Activated naive CD4-positive, alpha-beta T cell treated with anti-CD3 and anti-CD28 coated beads, Interleukin-2, amount 50 U/mL, for 16 hours (primary cell): ENCODE measurements around the gene TTLL11.
"Not testable (repeated sequence)": the region's sequence is repeated elsewhere in the genome, so short reads cannot be mapped to it uniquely, and the experiment has no call there.

Source experiments
- DNase-seq: peaks from one replicate; pipeline ENCODE4 v3.0.0-alpha.2; 2020

TTLL11 gene

GRCh38 chr9:121896545-121896943, 196.6 kb downstream of the TTLL11 start:
- no peak for DNase-seq

GRCh38 chr9:121895818-121896544, 197.1 kb downstream of the TTLL11 start:
- DNase-seq: no peak

GRCh38 chr9:121895358-121895757, 197.8 kb downstream of the TTLL11 start:
- no peak for DNase-seq

- not testable (repeated sequence) for DNase-seq
These were observed 198.7 kb downstream of the TTLL11 start for GRCh38 chr9:121894380-121894779.

- DNase-seq: no peak
These were observed 199.3 kb downstream of the TTLL11 start for GRCh38 chr9:121893786-121894185.

GRCh38 chr9:121892706-121893105, 200.4 kb downstream of the TTLL11 start:
- DNase-seq: no peak

GRCh38 chr9:121890746-121891145, 202.4 kb downstream of the TTLL11 start:
- DNase-seq: no peak

GRCh38 chr9:121889990-121890563, 203.0 kb downstream of the TTLL11 start:
- DNase-seq: no peak

- DNase-seq: no peak
These were observed 204.7 kb downstream of the TTLL11 start for GRCh38 chr9:121888438-121888775.

- no peak for DNase-seq
These were observed 205.3 kb downstream of the TTLL11 start for GRCh38 chr9:121887553-121888437.

GRCh38 chr9:121886759-121887485, 206.2 kb downstream of the TTLL11 start:
- no peak for DNase-seq

- DNase-seq: no peak
These were observed 207.7 kb downstream of the TTLL11 start for GRCh38 chr9:121885345-121885901.

GRCh38 chr9:121884057-121884541, 209.0 kb downstream of the TTLL11 start:
- DNase-seq: no peak

- no peak for DNase-seq
These were observed 209.6 kb downstream of the TTLL11 start for GRCh38 chr9:121883281-121884056.

GRCh38 chr9:121881920-121882500, 211.1 kb downstream of the TTLL11 start:
- DNase-seq: no peak

GRCh38 chr9:121880343-121880898, 212.7 kb downstream of the TTLL11 start:
- DNase-seq: no peak

- DNase-seq: no peak
These were observed 214.8 kb downstream of the TTLL11 start for GRCh38 chr9:121878271-121878822.

- no peak for DNase-seq
These were observed 216.3 kb downstream of the TTLL11 start for GRCh38 chr9:121876658-121877271.

- DNase-seq: no peak
These were observed 216.9 kb downstream of the TTLL11 start for GRCh38 chr9:121876255-121876654.

- DNase-seq: no peak
These were observed 218.6 kb downstream of the TTLL11 start for GRCh38 chr9:121874524-121874923.
